Natural killer cell (primary cell): Measurements from ENCODE around the gene EIF2AK2. TPM values are rescaled to one million over a fixed set of nuclear protein-coding genes. Genes with fewer than 3 reads are reported as not detected.
"Not testable (repeated sequence)": the region's sequence is repeated elsewhere in the genome, so short reads cannot be mapped to it uniquely, and the experiment has no call there.

Experiments
- ATAC-seq, 3 donors: fragments of 150-1000 bp in 2 of 3; fragments of 200-7000 bp in 1 of 3; cut with Tn5 transposase; 1 replicate in 1 of 3; 2 replicates in 2 of 3; pipeline ENCODE4 v1.10.0; 2021; ENCODE audit warnings: mild to moderate bottlenecking in 2 of 3, moderate library complexity in 2 of 3
- DNase-seq, 2 donors: peaks; one replicate each; pipeline versions ENCODE4 v3.0.0 to v3.0.0-alpha.2; 2013 to 2021; ENCODE audit warnings: mixed read lengths in 1 of 2
- H3K27ac ChIP-seq: one replicate; pipeline ENCODE4 v1.5.1; 2013; ENCODE audit warnings: mild to moderate bottlenecking, low read length
- H3K27me3 ChIP-seq: one replicate; pipeline ENCODE4 v1.6.1; 2013; ENCODE audit warnings: low read length; ENCODE audit not compliant: control insufficient read depth, insufficient read depth
- H3K36me3 ChIP-seq: one replicate; pipeline ENCODE4 v1.6.1; 2013; ENCODE audit warnings: low read length; ENCODE audit not compliant: control insufficient read depth, insufficient read depth
- H3K4me1 ChIP-seq: one replicate; pipeline ENCODE4 v1.6.1; 2013; ENCODE audit warnings: low read length; ENCODE audit not compliant: control insufficient read depth, insufficient read depth
- H3K4me3 ChIP-seq: one replicate; pipeline ENCODE4 v1.5.1; 2013; ENCODE audit warnings: low read length
- H3K9me3 ChIP-seq: one replicate; pipeline ENCODE4 v1.6.1; 2013; ENCODE audit warnings: low read length; ENCODE audit not compliant: control insufficient read depth, insufficient read depth
- H3K27ac Mint-ChIP-seq, 2 donors: one replicate each; pipeline ENCODE4 v1.8.0; 2022; ENCODE audit warnings: mild to moderate bottlenecking in 2 of 2, mixed read lengths in 2 of 2, moderate library complexity in 1 of 2
- H3K27me3 Mint-ChIP-seq, 2 donors: one replicate each; pipeline ENCODE4 v1.8.0; 2022; ENCODE audit warnings: low read depth in 2 of 2, mixed read lengths in 2 of 2
- H3K36me3 Mint-ChIP-seq: one replicate; pipeline ENCODE4 v1.8.0; 2022; ENCODE audit warnings: mixed read lengths
- H3K4me1 Mint-ChIP-seq, 2 donors: one replicate each; pipeline ENCODE4 v1.8.0; 2022; ENCODE audit warnings: mixed read lengths in 2 of 2
- H3K4me3 Mint-ChIP-seq: one replicate; pipeline ENCODE4 v1.8.0; 2022; ENCODE audit warnings: mild to moderate bottlenecking, moderate library complexity, mixed read lengths
- H3K9me3 Mint-ChIP-seq, 2 donors: one replicate each; pipeline ENCODE4 v1.8.0; 2022; ENCODE audit warnings: mixed read lengths in 2 of 2
- CTCF ChIP-seq: fragments of 200-600 bp; IDR thresholded peaks from one replicate; pipeline ENCODE4 v1.8.0; 2022; ENCODE audit warnings: antibody characterized with exemption
- WGBS: methylation state at CpG from one replicate; pipeline ENCODE4 v1.1.7; 2013; ENCODE audit warnings: missing lambda C conversion rate; ENCODE audit not compliant: insufficient coverage; 5-methylcytosine and 5-hydroxymethylcytosine counted together
- intact Hi-C: fragments of 100-400 bp; cut with micrococcal nuclease; formaldehyde crosslinking; loops from one replicate; pipeline ENCODE4 v1.14.2; 2022
- total RNA-seq, 4 donors: library from RNA; stranded (reverse); fragments of 120-200 nt in 1 of 4; gene quantifications; one replicate each; pipeline versions ENCODE4 v1.2.3 to v1.2.4, GENCODE V29; 2013 to 2022

EIF2AK2 gene
- total RNA-seq, 3 donors from 2014 or later (not counting 1 experiment from before 2014, with no cell fraction given) = 29.9 to 47.3 (median 43.9) TPM

- Histone ChIP-seq H3K27me3 (no peaks in the 10 kb centered on the region), H3K27ac (peak within 1 kb of the TSS; percentile 87), H3K4me1 (peaks cover 18% of the 10 kb centered on the region), H3K4me3 (peak within 1 kb of the TSS; percentile 85), H3K36me3 (peaks cover 13% of the 10 kb centered on the region), H3K9me3 (no peaks in the 10 kb centered on the region)
- Mint-ChIP-seq H3K27ac (peak within 1 kb of the TSS; percentile 98), H3K27me3 (no peaks in the 10 kb centered on the region), H3K4me3 (peak within 1 kb of the TSS; percentile 100), H3K36me3 (no peaks in the 10 kb centered on the region), H3K4me1 (peaks cover 27 to 28% of the 10 kb centered on the region in 2 donors), H3K9me3 (no peaks in the 10 kb centered on the region)
- TF ChIP-seq CTCF = no peak
- DNase-seq (peak; percentile 91 to 95), ATAC-seq (peak; percentile 86 to 92 (median 87))
- under 1% methylated on average over 72 of the region's 72 CpGs for WGBS
- intact Hi-C loops = loop anchor here (2.0 kb wide), 1 partner anchor 40 kb away; the partner anchor contains the start of gene EIF2AK2
Measured at GRCh38 chr2:37196320-37197195, 39.8 kb upstream of the EIF2AK2 start, which contains the start of gene CEBPZOS. Gene CEBPZOS, plus strand, starts transcription at chr2:37196496. Its CDS starts 3,209 bp downstream, at chr2:37199705.

GRCh38 chr2:37195862-37196319, 39.1 kb upstream of the EIF2AK2 start:
- 82% methylated on average over 20 of the region's 20 CpGs for WGBS
- H3K27me3 ChIP-seq, H3K36me3 ChIP-seq, DNase-seq, H3K9me3 ChIP-seq, ATAC-seq, H3K9me3 Mint-ChIP-seq, H3K36me3 Mint-ChIP-seq, H3K27me3 Mint-ChIP-seq: not testable (repeated sequence)
- peaks cover 26% of the 10 kb centered on the region in 2 donors for H3K4me1 Mint-ChIP-seq
- H3K4me3 ChIP-seq = peak overlapping the region; percentile 85
- peak overlapping the region; percentile 100 for H3K4me3 Mint-ChIP-seq
- H3K27ac ChIP-seq = peak overlapping the region; percentile 87
- H3K4me1 ChIP-seq = peaks cover 18% of the 10 kb centered on the region
- peak overlapping the region; percentile 98 for H3K27ac Mint-ChIP-seq
- intact Hi-C loops = loop anchor here (2.0 kb wide), 1 partner anchor 39 kb away; the partner anchor contains the start of gene EIF2AK2

- peaks cover 0 to 3% of the 10 kb centered on the region in 2 donors for H3K27me3 Mint-ChIP-seq
- Histone ChIP-seq H3K4me1 (peaks cover 15% of the 10 kb centered on the region), H3K27ac (no peak overlapping the region), H3K36me3 (no peaks in the 10 kb centered on the region), H3K27me3 (no peaks in the 10 kb centered on the region), H3K4me3 (no peak overlapping the region), H3K9me3 (no peaks in the 10 kb centered on the region)
- H3K4me1 Mint-ChIP-seq = peaks cover 15 to 16% of the 10 kb centered on the region in 2 donors
- DNase-seq (no peak), ATAC-seq (no peak)
- H3K36me3 Mint-ChIP-seq = no peaks in the 10 kb centered on the region
- intact Hi-C loops = no loop called here
- no peak for TF ChIP-seq CTCF
- H3K4me3 Mint-ChIP-seq = no peak overlapping the region
- no peaks in the 10 kb centered on the region for H3K9me3 Mint-ChIP-seq
- H3K27ac Mint-ChIP-seq = no peak overlapping the region
- no CpG with 5 or more reads among the region's 1 CpG for WGBS
Measured at GRCh38 chr2:37192551-37192950, 35.8 kb upstream of the EIF2AK2 start.

GRCh38 chr2:37191747-37192146, 35.0 kb upstream of the EIF2AK2 start:
- DNase-seq (no peak), ATAC-seq (no peak)
- Histone ChIP-seq H3K4me1 (peaks cover 7% of the 10 kb centered on the region), H3K27ac (no peak overlapping the region), H3K36me3 (no peaks in the 10 kb centered on the region), H3K27me3 (no peaks in the 10 kb centered on the region), H3K9me3 (no peaks in the 10 kb centered on the region), H3K4me3 (no peak overlapping the region)
- Mint-ChIP-seq H3K9me3 (no peaks in the 10 kb centered on the region), H3K27ac (no peak overlapping the region), H3K4me3 (no peak overlapping the region), H3K4me1 (peaks cover 7 to 9% of the 10 kb centered on the region in 2 donors), H3K27me3 (peaks cover 3 to 7% of the 10 kb centered on the region in 2 donors), H3K36me3 (no peaks in the 10 kb centered on the region)
- intact Hi-C loops = no loop called here
- no peak for TF ChIP-seq CTCF
- 91% methylated on average over 6 of the region's 6 CpGs for WGBS
